Prostate gland (tissue), 2 donors: ENCODE results near the gene GTPBP1.

Experiments
- POLR2AphosphoS5 ChIP-seq: sonication (generic); formaldehyde crosslinking; IDR thresholded peaks from one replicate; pipeline ENCODE4 v1.6.1; 2017; ENCODE audit warnings: antibody characterized with exemption
- TF ChIP-seq, protein P1 (sequence below), 4 experiments: fragments of 200-600 bp in 2 of 4; fragments of 450-650 bp in 2 of 4; sonication (generic) in 2 of 4; IDR thresholded peaks; 1 replicate in 3 of 4; 2 replicates in 1 of 4; pipeline ENCODE4 v1.5.1; 2016 to 2019; ENCODE audit warnings: antibody characterized with exemption in 4 of 4, mild to moderate bottlenecking in 2 of 4, moderate library complexity in 2 of 4

GRCh38 chr22:38781033-38781432 is 75.3 kb downstream of the GTPBP1 start:
- TF ChIP-seq POLR2AphosphoS5, result no peak
- TF ChIP-seq, protein P1, sequence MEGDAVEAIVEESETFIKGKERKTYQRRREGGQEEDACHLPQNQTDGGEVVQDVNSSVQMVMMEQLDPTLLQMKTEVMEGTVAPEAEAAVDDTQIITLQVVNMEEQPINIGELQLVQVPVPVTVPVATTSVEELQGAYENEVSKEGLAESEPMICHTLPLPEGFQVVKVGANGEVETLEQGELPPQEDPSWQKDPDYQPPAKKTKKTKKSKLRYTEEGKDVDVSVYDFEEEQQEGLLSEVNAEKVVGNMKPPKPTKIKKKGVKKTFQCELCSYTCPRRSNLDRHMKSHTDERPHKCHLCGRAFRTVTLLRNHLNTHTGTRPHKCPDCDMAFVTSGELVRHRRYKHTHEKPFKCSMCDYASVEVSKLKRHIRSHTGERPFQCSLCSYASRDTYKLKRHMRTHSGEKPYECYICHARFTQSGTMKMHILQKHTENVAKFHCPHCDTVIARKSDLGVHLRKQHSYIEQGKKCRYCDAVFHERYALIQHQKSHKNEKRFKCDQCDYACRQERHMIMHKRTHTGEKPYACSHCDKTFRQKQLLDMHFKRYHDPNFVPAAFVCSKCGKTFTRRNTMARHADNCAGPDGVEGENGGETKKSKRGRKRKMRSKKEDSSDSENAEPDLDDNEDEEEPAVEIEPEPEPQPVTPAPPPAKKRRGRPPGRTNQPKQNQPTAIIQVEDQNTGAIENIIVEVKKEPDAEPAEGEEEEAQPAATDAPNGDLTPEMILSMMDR (IDR thresholded peaks at IDR 0.05), result no peak
